GM23248 (cell line): ENCODE measurements around the gene L3MBTL4. TPM values are rescaled to one million over a fixed set of nuclear protein-coding genes. Genes with fewer than 3 reads are reported as not detected.

Experiments used
- DNase-seq: peaks from one replicate; pipeline ENCODE4 v3.0.0-alpha.2; 2015
- H2AFZ ChIP-seq: fragments of 200-600 bp; sonication (generic); 2 replicates; pipeline ENCODE4 v1.6.1; 2016; ENCODE audit warnings: antibody characterized with exemption
- H3F3A ChIP-seq: fragments of 200-600 bp; sonication (generic); 2 replicates; pipeline ENCODE4 v1.6.1; 2016; ENCODE audit warnings: mild to moderate bottlenecking, antibody characterized with exemption, mixed run types; ENCODE audit not compliant: insufficient read depth
- H3K27ac ChIP-seq: fragments of 200-600 bp; sonication (generic); 2 replicates; pipeline ENCODE4 v1.5.1; 2016; ENCODE audit warnings: mild to moderate bottlenecking
- H3K27me3 ChIP-seq: fragments of 200-600 bp; sonication (generic); replicated peaks from 2 replicates; pipeline ENCODE4 v1.6.1; 2016; ENCODE audit warnings: mild to moderate bottlenecking; ENCODE audit not compliant: insufficient read depth
- H3K36me3 ChIP-seq: fragments of 200-600 bp; sonication (generic); 2 replicates; pipeline ENCODE4 v1.6.1; 2016; ENCODE audit warnings: low read depth, mild to moderate bottlenecking
- H3K4me1 ChIP-seq: fragments of 200-600 bp; sonication (generic); 2 replicates; pipeline ENCODE4 v1.6.1; 2016; ENCODE audit warnings: mild to moderate bottlenecking; ENCODE audit not compliant: insufficient read depth
- H3K4me2 ChIP-seq: fragments of 200-600 bp; sonication (generic); one replicate; pipeline ENCODE4 v1.6.1; 2016; ENCODE audit warnings: mild to moderate bottlenecking; ENCODE audit not compliant: unreplicated experiment
- H3K4me3 ChIP-seq: fragments of 200-600 bp; sonication (generic); 2 replicates; pipeline ENCODE4 v1.5.1; 2016; ENCODE audit warnings: mild to moderate bottlenecking
- H3K79me2 ChIP-seq: fragments of 200-600 bp; sonication (generic); 2 replicates; pipeline ENCODE4 v1.6.1; 2016; ENCODE audit warnings: mild to moderate bottlenecking; ENCODE audit not compliant: insufficient read depth
- H3K9ac ChIP-seq: fragments of 200-600 bp; sonication (generic); 2 replicates; pipeline ENCODE4 v1.6.1; 2016; ENCODE audit warnings: mild to moderate bottlenecking
- H3K9me2 ChIP-seq: fragments of 200-600 bp; sonication (generic); 2 replicates; pipeline ENCODE4 v1.6.1; 2016; ENCODE audit warnings: mixed run types, mild to moderate bottlenecking, moderate library complexity; ENCODE audit not compliant: insufficient read depth
- H3K9me3 ChIP-seq: fragments of 200-600 bp; sonication (generic); one replicate; pipeline ENCODE4 v1.6.1; 2017; ENCODE audit warnings: low read depth
- H4K20me1 ChIP-seq: fragments of 200-600 bp; sonication (generic); 2 replicates; pipeline ENCODE4 v1.6.0; 2016; ENCODE audit not compliant: insufficient read depth
- EZH2 ChIP-seq: fragments of 200-600 bp; sonication (generic); IDR thresholded peaks from 2 replicates; pipeline ENCODE4 v1.6.1; 2018; ENCODE audit warnings: antibody characterized with exemption, mild to moderate bottlenecking; ENCODE audit not compliant: insufficient read depth, poor library complexity, severe bottlenecking
- EZH2phosphoT487 ChIP-seq: fragments of 200-600 bp; sonication (generic); IDR thresholded peaks from 2 replicates; pipeline ENCODE4 v1.6.1; 2018; ENCODE audit warnings: antibody characterized with exemption, moderate library complexity, mild to moderate bottlenecking, low read depth; ENCODE audit not compliant: insufficient read depth
- WGBS, 2 experiments: methylation state at CpG; one replicate each; pipeline ENCODE4 v1.1.6; 2015 to 2017; ENCODE audit warnings: low lambda C conversion rate in 2 of 2, low coverage in 1 of 2; ENCODE audit errors: missing lambda C conversion rate in 2 of 2; 5-methylcytosine and 5-hydroxymethylcytosine counted together
- in situ Hi-C: fragments of 300-500 bp; cut with MboI; formaldehyde crosslinking; loops from 2 replicates; pipeline ENCODE4 v1.15.0; 2020
- polyA plus RNA-seq: library from polyadenylated mRNA; unstranded; fragments of >200 nt; fragmentation: Nextera tagmentation; extraction: Ambion mirVana; gene quantifications from 2 replicates; pipeline ENCODE4 v1.2.1, GENCODE V29; 2016
- total RNA-seq: library from RNA; depleted of rRNA; stranded (reverse); fragments of >200 nt; shearing (Covaris generic); gene quantifications from 2 replicates; pipeline ENCODE4 v1.2.3, GENCODE V29; 2014

L3MBTL4 gene
- total and polyA plus RNA-seq, 2 experiments from 2014 or later = not detected

DNA sequence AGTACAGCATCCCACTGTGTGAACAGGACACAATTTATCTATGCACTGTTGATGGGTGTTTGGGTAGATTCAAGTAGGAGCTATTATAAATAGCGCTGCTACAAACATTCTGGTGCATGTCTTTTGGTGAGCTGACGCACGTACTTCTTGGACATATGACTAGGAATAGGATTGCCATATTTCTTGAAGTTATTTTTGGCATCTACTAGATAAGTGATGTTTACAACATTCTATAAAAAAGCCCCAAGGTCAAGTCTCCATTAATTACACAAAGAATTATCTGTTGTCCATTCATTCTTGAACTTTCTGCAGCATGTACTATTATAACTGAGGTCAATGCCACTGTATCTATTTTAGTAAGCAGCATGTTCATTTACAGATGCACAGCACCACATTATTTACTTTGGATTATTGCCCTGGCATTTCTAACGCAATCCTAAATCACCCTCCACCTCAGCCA is 293.9 kb downstream of the L3MBTL4 start:
- Histone ChIP-seq H3K4me1 (no peaks in the 10 kb centered on the region), H3K9me2 (no peaks in the 10 kb centered on the region), H3K4me3 (no peak overlapping the region), H3K27me3 (no peaks in the 10 kb centered on the region), H3K27ac (no peak overlapping the region), H3F3A (no peaks in the 10 kb centered on the region), H3K9ac (no peak overlapping the region), H3K4me2 (no peak overlapping the region), H3K36me3 (no peaks in the 10 kb centered on the region), H3K79me2 (no peaks in the 10 kb centered on the region), H4K20me1 (no peaks in the 10 kb centered on the region), H2AFZ (no peak overlapping the region), H3K9me3 (no peaks in the 10 kb centered on the region)
- no peak for DNase-seq
- TF ChIP-seq EZH2phosphoT487 (no peak), EZH2 (no peak)
- 63 to 70% methylated on average over 4 of the region's 4 CpGs for WGBS, 2 experiments
- in situ Hi-C loops = no loop called here

DNA sequence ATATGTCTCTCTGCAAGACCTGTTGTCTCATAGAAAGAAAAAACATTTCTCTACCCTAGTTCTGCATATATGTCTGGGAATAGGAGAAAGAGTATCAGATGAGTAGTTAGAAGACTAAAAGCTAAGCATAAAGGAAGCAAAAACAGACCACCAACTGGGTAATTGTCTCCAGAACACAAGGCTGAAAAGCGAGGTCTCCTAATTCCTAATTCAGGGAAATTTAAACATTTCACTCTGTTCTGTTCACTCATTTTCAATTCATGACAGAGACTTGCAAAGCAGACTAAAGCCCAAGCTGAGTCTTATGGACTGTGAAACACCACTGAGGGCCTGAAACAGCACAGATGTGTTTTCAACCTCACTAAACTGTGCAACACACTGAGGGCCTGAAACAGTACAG is 294.9 kb downstream of the L3MBTL4 start:
- Histone ChIP-seq H3K4me1 (no peaks in the 10 kb centered on the region), H3K27me3 (no peaks in the 10 kb centered on the region), H4K20me1 (no peaks in the 10 kb centered on the region), H3K4me3 (no peak overlapping the region), H3K27ac (no peak overlapping the region), H3K9me2 (no peaks in the 10 kb centered on the region), H3F3A (no peaks in the 10 kb centered on the region), H3K9me3 (no peaks in the 10 kb centered on the region), H2AFZ (no peak overlapping the region), H3K9ac (no peak overlapping the region), H3K4me2 (no peak overlapping the region), H3K36me3 (no peaks in the 10 kb centered on the region), H3K79me2 (no peaks in the 10 kb centered on the region)
- TF ChIP-seq EZH2 (no peak), EZH2phosphoT487 (no peak)
- 35 to 47% methylated on average over 1 of the region's 1 CpG for WGBS, 2 experiments
- no peak for DNase-seq
- in situ Hi-C loops = no loop called here

DNA sequence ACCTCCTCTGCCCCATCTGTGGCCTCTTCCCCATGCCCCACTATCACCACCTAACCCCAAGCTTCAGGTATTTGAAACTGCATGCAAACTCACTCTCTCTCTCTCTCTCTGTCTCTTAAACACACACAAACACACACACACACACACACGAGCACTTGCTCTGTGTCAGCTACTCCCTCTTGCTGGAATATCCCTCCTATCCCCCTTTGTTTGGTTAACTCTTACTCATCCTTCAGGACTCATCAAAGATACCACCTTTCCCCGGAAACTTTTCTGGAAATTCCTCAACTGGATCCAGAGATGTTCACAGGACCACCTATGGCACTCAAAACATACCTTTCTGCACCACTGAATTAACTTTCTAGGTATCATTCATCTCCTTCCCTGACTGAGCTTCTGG is 296.6 kb downstream of the L3MBTL4 start:
- H3K27ac ChIP-seq = no peak overlapping the region
- no peaks in the 10 kb centered on the region for H3K36me3 ChIP-seq
- H3K27me3 ChIP-seq = 0 out of 2 replicates have a peak, but pooled peaks cover under 1% of the 10 kb centered on the region
- no peaks in the 10 kb centered on the region for H4K20me1 ChIP-seq
- H3K79me2 ChIP-seq = no peaks in the 10 kb centered on the region
- in situ Hi-C loops = no loop called here
- H3K4me1 ChIP-seq = no peaks in the 10 kb centered on the region
- no peak overlapping the region for H2AFZ ChIP-seq
- no peak overlapping the region for H3K4me3 ChIP-seq
- 34 to 39% methylated on average over 2 of the region's 2 CpGs for WGBS, 2 experiments
- H3K9me2 ChIP-seq = no peaks in the 10 kb centered on the region
- no peak overlapping the region for H3K4me2 ChIP-seq
- no peaks in the 10 kb centered on the region for H3F3A ChIP-seq
- DNase-seq = no peak
- no peak overlapping the region for H3K9ac ChIP-seq
- no peaks in the 10 kb centered on the region for H3K9me3 ChIP-seq
- TF ChIP-seq EZH2phosphoT487 (no peak), EZH2 (no peak)

DNA sequence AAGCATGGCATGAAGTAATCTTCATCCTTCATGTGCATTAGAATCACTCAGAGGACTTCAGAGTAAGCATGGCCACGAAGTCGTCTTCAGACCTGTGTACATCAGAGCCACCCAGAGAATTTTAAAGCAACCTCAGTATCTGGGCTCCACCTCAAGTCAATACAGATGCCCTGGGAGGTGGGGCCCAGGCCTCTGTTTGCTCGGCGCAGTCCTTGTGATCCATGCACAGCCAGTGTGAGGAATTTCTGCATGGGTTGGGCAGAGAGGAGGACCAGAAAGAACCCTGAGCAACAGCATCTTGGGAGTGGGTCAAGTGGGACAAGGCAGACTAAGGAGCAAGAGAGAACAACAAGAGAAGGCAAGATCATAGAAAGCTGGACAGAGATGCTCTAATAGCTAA is 299.0 kb downstream of the L3MBTL4 start:
- Histone ChIP-seq H4K20me1 (no peaks in the 10 kb centered on the region), H3K9me3 (no peaks in the 10 kb centered on the region), H3K9ac (no peak overlapping the region), H3K79me2 (no peaks in the 10 kb centered on the region), H3K9me2 (no peaks in the 10 kb centered on the region), H3F3A (no peaks in the 10 kb centered on the region), H3K4me2 (no peak overlapping the region), H2AFZ (no peak overlapping the region), H3K4me3 (no peak overlapping the region), H3K36me3 (no peaks in the 10 kb centered on the region), H3K4me1 (no peaks in the 10 kb centered on the region), H3K27ac (no peak overlapping the region), H3K27me3 (0 out of 2 replicates have a peak, but pooled peaks cover 4% of the 10 kb centered on the region)
- 67 to 79% methylated on average over 4 of the region's 4 CpGs for WGBS, 2 experiments
- TF ChIP-seq EZH2 (no peak), EZH2phosphoT487 (no peak)
- in situ Hi-C loops = no loop called here
- no peak for DNase-seq

DNA sequence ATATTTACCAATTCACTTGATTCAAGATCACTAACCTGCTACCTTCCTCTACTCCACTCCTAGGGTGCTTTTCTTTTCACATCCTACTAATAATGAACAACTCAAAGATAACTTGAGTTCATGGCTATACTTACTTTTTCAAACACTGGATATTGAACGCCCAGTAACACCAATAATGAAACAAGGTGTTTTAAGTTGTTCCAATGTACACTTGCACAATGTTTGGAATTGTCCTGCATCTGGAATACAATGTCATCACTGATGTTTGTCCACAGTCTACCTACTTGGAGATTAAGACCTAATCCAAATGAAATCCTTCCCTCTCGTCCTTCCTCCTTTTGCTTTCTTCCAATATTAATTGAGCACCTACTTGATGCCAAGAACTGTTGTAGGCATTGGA is 301.1 kb downstream of the L3MBTL4 start:
- H2AFZ ChIP-seq = no peak overlapping the region
- 42% methylated on average over 2 of the region's 2 CpGs for WGBS, 2 experiments
- no peak overlapping the region for H3K4me3 ChIP-seq
- no peaks in the 10 kb centered on the region for H3K9me3 ChIP-seq
- H3K4me1 ChIP-seq = no peaks in the 10 kb centered on the region
- H3K4me2 ChIP-seq = no peak overlapping the region
- H3K9ac ChIP-seq = no peak overlapping the region
- no peak for DNase-seq
- TF ChIP-seq EZH2phosphoT487 (no peak), EZH2 (no peak)
- in situ Hi-C loops = no loop called here
- H3F3A ChIP-seq = no peaks in the 10 kb centered on the region
- H4K20me1 ChIP-seq = no peaks in the 10 kb centered on the region
- H3K27me3 ChIP-seq = 0 out of 2 replicates have a peak, but pooled peaks cover 4% of the 10 kb centered on the region
- H3K27ac ChIP-seq = no peak overlapping the region
- no peaks in the 10 kb centered on the region for H3K79me2 ChIP-seq
- H3K36me3 ChIP-seq = no peaks in the 10 kb centered on the region
- no peaks in the 10 kb centered on the region for H3K9me2 ChIP-seq
